Pancreas (tissue), 10 donors: ENCODE results near the gene FUT2. TPM values are rescaled to one million over a fixed set of nuclear protein-coding genes. Genes with fewer than 3 reads are reported as not detected.
"Not testable (repeated sequence)": the region's sequence is repeated elsewhere in the genome, so short reads cannot be mapped to it uniquely, and the experiment has no call there.

ENCODE experiments used
- ATAC-seq, 4 donors: fragments of 200-7000 bp; cut with Tn5 transposase; one replicate each; pipeline versions ENCODE4 v1.8.0 to v1.9.1; 2020; ENCODE audit warnings: mild to moderate bottlenecking in 4 of 4, moderate library complexity in 4 of 4
- DNase-seq, 6 donors: peaks; one replicate each; pipeline ENCODE4 v3.0.0-alpha.2; 2020
- FAIRE-seq: peaks from 2 replicates; lab custom pipeline; 2012; peaks lifted over from hg19 to GRCh38; lab: Jason Lieb, UNC
- H3K27ac ChIP-seq, 4 donors: fragments of 200-600 bp; sonication (generic); 1 replicate in 3 of 4; 2 replicates in 1 of 4; pipeline versions ENCODE4 v1.5.0 to v1.8.0; 2020
- H3K27me3 ChIP-seq, 4 donors: fragments of 200-600 bp; one replicate each; pipeline ENCODE4 v1.8.0; 2021
- H3K36me3 ChIP-seq, 3 donors: fragments of 200-600 bp; sonication (generic) in 1 of 3; one replicate each; pipeline versions ENCODE4 v1.5.0 to v1.8.0; 2020 to 2021
- H3K4me1 ChIP-seq, 3 donors: fragments of 200-600 bp; one replicate each; pipeline ENCODE4 v1.8.0; 2021
- H3K4me3 ChIP-seq, 4 donors: fragments of 200-600 bp; sonication (generic) in 2 of 4; one replicate each; pipeline versions ENCODE4 v1.5.0 to v1.8.0; 2020 to 2021
- H3K9me3 ChIP-seq, 4 donors: fragments of 200-600 bp; one replicate each; pipeline ENCODE4 v1.8.0; 2021
- CTCF ChIP-seq, 4 donors: fragments of 200-600 bp; sonication (generic) in 3 of 4; IDR thresholded peaks; one replicate each; pipeline versions ENCODE4 v1.5.0 to v1.8.0; 2021; ENCODE audit warnings: antibody characterized with exemption in 4 of 4
- WGBS, 2 donors: extraction: QIAGEN DNeasy Blood & Tissue Kit; methylation state at CpG; one replicate each; pipeline ENCODE4 v1.1.7; 2013; 5-methylcytosine and 5-hydroxymethylcytosine counted together
- intact Hi-C, 3 donors: fragments of 100-400 bp; cut with DNase I; formaldehyde crosslinking; loops; one replicate each; pipeline versions ENCODE4 v1.11.1 to v1.14.2; 2022
- polyA plus RNA-seq, 2 donors: library from polyadenylated mRNA; stranded (reverse); fragments of 200-250 nt; gene quantifications; one replicate each; pipeline ENCODE4 v1.2.3, GENCODE V29; 2013
- total RNA-seq, 6 donors: library from RNA; stranded (reverse); fragmentation: NEBNext Ultra II Directional in 4 of 6; extraction: Animal tissue kit (Norgen Biotek cat#: 25700) in 4 of 6; gene quantifications; one replicate each; pipeline versions ENCODE4 v1.2.1 to v1.2.4, GENCODE V29; 2021 to 2023
- donor health status: healthy with polysubstance abuse.
- donor health status: DM: no; HTN: no; CAD: no; lungs with moderate emphysema.
- donor health status: DM: no; HTN: no; CAD: no.
- donor health status: control.
- donor health status: control.
- donor health status: Bipolar disorder and iron deficiency.
- donor health status: DM: yes; HTN: yes; CAD: no.
- donor health status: DM: no; HTN: no; CAD: no.
- donor health status: DM: no; HTN: no; CAD: no.
- donor health status: DM: yes; HTN: yes; CAD: no.

FUT2 gene
- total and polyA plus RNA-seq, 8 donors: 3.7 to 14.5 (median 6.6) TPM

- FAIRE-seq: no peak
- Histone ChIP-seq H3K4me3 (no peak overlapping the region), H3K4me1 (peaks cover 0 to 4% (median 0%) of the 10 kb centered on the region in 3 donors), H3K9me3 (no peaks in the 10 kb centered on the region), H3K27ac (peak overlapping the region in 1 of 4 donors; percentile 41), H3K36me3 (no peaks in the 10 kb centered on the region), H3K27me3 (no peaks in the 10 kb centered on the region)
- peak in 2 of 6 donors; percentile 62 to 69 for DNase-seq
- ATAC-seq: peak; percentile 43 to 68 (median 56)
- 19 to 21% methylated on average over 7 of the region's 7 CpGs for WGBS, 2 donors
- no peak for TF ChIP-seq CTCF (IDR thresholded peaks at IDR 0.05)
- intact Hi-C loops: no loop called here
Measured at GRCh38 chr19:48689449-48689848, 6.3 kb upstream of the FUT2 start.

GRCh38 chr19:48693629-48694028 is 2.1 kb upstream of the FUT2 start:
- H3K9me3 ChIP-seq, ATAC-seq, H3K27me3 ChIP-seq, H3K4me1 ChIP-seq, DNase-seq, FAIRE-seq, intact Hi-C loops, H3K27ac ChIP-seq, H3K4me3 ChIP-seq, H3K36me3 ChIP-seq: not testable (repeated sequence)
- WGBS, 2 donors: 95% methylated on average over 9 of the region's 9 CpGs

- FAIRE-seq: no peak
- ATAC-seq: peak; percentile 72 to 75 (median 73)
- 6% methylated on average over 32 to 34 of the region's 34 CpGs for WGBS, 2 donors
- Histone ChIP-seq H3K27me3 (no peaks in the 10 kb centered on the region), H3K4me3 (peak overlapping the region; percentile 23 to 63 (median 42)), H3K4me1 (peaks cover 0 to 5% (median 0%) of the 10 kb centered on the region in 3 donors), H3K27ac (peak overlapping the region; percentile 33 to 86 (median 54)), H3K36me3 (no peaks in the 10 kb centered on the region), H3K9me3 (no peaks in the 10 kb centered on the region)
- intact Hi-C loops: no loop called here
- no peak for TF ChIP-seq CTCF (IDR thresholded peaks at IDR 0.05)
- peak in 2 of 6 donors; percentile 74 for DNase-seq
Measured at GRCh38 chr19:48696353-48697010, 711 bp downstream of the FUT2 start.

GRCh38 chr19:48698046-48698445 is 2.3 kb downstream of the FUT2 start:
- Histone ChIP-seq H3K4me1 (peaks cover 0 to 5% (median 0%) of the 10 kb centered on the region in 3 donors), H3K36me3 (no peaks in the 10 kb centered on the region), H3K9me3 (no peaks in the 10 kb centered on the region), H3K27ac (no peak overlapping the region), H3K27me3 (no peaks in the 10 kb centered on the region), H3K4me3 (no peak overlapping the region)
- FAIRE-seq (no peak), ATAC-seq (peak in 3 of 4 donors; percentile 13 to 30 (median 26)), DNase-seq (peak in 2 of 6 donors; percentile 18 to 57)
- no peak for TF ChIP-seq CTCF (IDR thresholded peaks at IDR 0.05)
- intact Hi-C loops: no loop called here
- 38 to 45% methylated on average over 4 of the region's 4 CpGs for WGBS, 2 donors

- no peak for TF ChIP-seq CTCF (IDR thresholded peaks at IDR 0.05)
- Histone ChIP-seq H3K27ac (no peak overlapping the region), H3K9me3 (no peaks in the 10 kb centered on the region), H3K36me3 (no peaks in the 10 kb centered on the region), H3K4me1 (no peaks in the 10 kb centered on the region), H3K4me3 (no peak overlapping the region), H3K27me3 (no peaks in the 10 kb centered on the region)
- WGBS, 2 donors: 91 to 92% methylated on average over 13 of the region's 13 CpGs
- FAIRE-seq: no peak
- intact Hi-C loops: no loop called here
- DNase-seq: no peak
- ATAC-seq: no peak
Measured at GRCh38 chr19:48702701-48703100, 6.9 kb downstream of the FUT2 start.
